NCI-H82 (cell line): ENCODE measurements around the gene THRAP3.
"Not testable (repeated sequence)": the region's sequence is repeated elsewhere in the genome, so short reads cannot be mapped to it uniquely, and the experiment has no call there.

Experiments used
- DNase-seq: peaks from one replicate; lab custom pipeline; 2025; lab: John Stamatoyannopoulos, UW

The THRAP3 gene, protein sequence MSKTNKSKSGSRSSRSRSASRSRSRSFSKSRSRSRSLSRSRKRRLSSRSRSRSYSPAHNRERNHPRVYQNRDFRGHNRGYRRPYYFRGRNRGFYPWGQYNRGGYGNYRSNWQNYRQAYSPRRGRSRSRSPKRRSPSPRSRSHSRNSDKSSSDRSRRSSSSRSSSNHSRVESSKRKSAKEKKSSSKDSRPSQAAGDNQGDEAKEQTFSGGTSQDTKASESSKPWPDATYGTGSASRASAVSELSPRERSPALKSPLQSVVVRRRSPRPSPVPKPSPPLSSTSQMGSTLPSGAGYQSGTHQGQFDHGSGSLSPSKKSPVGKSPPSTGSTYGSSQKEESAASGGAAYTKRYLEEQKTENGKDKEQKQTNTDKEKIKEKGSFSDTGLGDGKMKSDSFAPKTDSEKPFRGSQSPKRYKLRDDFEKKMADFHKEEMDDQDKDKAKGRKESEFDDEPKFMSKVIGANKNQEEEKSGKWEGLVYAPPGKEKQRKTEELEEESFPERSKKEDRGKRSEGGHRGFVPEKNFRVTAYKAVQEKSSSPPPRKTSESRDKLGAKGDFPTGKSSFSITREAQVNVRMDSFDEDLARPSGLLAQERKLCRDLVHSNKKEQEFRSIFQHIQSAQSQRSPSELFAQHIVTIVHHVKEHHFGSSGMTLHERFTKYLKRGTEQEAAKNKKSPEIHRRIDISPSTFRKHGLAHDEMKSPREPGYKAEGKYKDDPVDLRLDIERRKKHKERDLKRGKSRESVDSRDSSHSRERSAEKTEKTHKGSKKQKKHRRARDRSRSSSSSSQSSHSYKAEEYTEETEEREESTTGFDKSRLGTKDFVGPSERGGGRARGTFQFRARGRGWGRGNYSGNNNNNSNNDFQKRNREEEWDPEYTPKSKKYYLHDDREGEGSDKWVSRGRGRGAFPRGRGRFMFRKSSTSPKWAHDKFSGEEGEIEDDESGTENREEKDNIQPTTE

GRCh38 chr1:36223996-36224536, at the start of gene THRAP3:
Gene THRAP3 (plus strand): TSS chr1:36224443. CDS start chr1:36282564, 58,121 bp downstream.
- DNase-seq: peak; percentile 100

DNA sequence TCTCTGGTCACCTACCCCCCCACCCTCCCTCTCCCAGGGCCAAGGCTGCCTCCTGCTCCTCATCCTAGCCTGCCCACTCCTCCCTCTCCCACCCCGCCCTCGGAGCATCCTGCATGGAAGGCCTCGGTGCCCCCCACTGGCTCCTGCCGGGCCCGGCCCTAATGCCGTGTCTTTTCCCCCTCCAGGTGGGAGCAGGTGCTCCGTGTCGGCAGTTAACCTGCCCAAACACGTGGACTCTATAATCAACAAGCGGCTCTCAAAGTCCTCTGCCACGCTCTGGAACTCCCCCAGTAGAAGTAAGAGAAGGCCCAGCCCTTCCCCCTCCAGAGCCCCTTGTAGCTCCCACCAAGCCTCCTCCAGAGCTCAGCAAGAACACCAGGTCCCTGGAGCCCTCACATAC, 49.5 kb upstream of the THRAP3 start:
- no peak for DNase-seq

DNA sequence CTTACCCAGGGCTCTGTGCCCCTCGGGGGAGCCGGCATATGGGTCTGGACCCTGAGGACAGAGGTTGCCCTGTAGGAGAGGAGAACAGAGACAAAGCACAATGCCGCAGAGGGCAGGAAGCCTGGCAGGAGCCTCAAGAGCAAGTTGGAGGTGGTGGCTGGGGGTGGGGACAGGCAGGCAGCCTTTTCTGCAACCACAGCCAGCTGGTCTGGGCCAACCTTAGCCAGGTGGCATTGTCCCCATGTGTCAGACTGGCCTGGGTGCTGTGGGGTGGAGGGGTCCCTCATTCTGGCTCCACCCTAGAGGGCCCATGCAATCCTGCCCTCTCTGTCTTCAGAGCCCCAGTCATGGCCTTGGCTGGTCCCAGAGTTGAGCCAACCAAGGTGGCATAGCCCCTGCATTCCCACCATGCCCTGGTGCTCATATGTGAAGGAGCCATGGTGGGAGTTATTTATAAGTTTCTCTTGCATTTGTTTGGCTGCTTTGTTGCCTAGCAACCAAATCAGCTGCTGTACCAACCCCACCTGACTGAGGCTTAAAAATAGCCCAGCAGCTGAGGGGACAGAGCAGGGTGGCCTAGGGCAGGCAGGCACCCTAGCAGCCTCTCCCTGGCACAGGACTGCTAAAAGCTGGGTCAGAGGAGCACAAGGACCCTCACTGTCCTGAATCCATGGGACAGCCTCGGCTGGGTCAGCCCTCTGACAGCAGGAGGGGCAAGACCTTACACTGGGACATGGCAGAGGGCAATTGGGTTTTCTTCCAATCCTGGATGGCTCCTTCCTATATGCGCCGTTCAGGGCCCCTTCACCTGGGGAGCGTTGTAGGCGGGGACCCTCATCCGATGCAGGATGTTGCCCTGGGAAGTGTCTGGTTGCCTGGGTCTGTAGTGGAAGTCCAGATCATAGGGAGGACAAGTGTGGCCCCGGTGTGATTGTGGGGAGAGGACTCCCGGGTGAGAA, 48.8 kb upstream of the THRAP3 start:
- peak; percentile 42 for DNase-seq

DNA sequence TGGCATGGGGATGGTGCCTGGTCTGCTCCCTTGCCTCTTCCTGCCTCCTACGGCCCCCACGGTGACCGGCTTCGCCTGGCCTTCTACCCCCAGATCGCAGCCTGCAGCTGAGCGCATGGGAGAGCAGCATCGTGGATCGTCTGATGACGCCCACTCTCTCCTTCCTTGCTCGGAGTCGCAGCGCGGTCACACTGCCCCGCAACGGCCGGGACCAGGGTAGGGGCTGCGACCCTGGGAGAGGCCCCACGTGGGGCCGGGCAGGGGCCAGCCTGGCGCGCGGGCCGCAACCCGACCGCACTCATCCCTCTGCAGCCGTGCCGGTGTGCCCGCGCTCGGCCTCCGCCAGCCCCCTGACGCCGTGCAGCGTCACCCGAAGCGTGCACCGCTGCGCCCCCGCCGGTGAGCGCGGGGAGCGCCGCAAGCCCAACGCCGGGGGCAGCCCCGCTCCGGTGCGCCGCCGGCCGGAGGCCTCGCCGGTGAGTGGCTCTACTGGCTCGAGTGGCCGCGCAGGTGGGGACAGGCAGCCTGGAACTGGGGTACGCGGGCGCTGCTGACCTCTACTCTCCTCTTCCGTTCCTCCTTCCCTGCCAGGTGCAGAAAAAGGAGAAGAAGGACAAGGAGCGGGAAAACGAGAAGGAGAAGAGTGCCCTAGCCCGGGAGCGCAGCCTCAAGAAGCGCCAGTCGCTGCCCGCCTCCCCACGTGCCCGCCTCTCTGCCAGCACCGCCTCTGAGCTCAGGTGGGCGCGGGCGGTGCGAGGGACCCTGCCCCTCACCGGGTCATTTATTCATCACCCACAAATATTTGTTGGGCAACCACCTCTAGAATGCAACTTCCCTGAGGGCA, 47.9 kb upstream of the THRAP3 start:
- no peak for DNase-seq

GRCh38 chr1:36177589-36178431, 46.4 kb upstream of the THRAP3 start:
- DNase-seq: no peak

- DNase-seq: peak; percentile 21
These were observed 45.6 kb upstream of the THRAP3 start for GRCh38 chr1:36178471-36179219.

GRCh38 chr1:36179220-36179600, 45.0 kb upstream of the THRAP3 start:
- no peak for DNase-seq

DNA sequence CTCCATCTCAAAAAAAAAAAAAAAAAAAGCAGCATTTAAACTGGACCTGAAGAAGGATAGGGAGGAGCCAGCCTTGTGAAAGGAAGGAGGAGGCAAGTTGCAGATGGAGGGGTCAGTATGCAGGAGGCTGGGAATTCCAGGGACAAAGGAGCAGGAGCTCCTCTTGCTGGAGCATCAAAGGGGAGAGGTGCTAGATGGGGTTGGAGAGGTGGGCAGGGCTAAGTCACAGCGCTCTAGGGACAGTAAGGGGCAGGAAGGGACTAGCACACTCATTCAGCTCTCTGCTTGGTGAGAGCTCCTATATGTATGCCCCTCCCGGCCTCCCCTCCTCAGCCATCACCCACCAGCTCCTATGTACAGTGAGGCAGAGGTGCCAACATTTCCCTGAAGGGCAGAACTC, 41.5 kb upstream of the THRAP3 start:
- DNase-seq: no peak

DNA sequence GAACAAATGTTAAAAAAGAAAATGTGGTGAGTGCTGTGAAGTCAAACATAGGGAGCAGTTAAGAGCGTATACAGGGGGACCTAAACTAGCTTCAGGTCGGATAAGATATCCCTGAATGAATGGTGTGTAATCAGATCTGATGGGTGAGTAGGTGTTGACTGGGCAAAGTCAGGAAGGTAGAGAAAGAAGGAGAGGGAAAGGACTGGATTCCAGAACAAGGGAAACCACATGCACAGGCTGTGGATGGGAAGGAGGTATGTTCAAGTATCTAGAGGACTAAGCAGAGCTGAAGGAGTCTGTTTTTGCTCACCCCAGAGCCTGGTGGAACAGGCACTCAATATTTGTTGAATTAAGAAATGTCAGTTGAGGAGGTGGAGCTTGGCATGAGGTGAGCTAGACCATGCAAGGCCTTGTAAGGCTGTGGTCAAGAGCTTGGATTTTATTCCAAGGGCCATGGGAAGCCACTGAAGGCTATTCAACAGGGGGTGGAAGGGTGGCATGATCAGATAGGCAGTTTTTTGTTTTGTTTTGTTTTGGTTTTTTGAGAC, 40.9 kb upstream of the THRAP3 start:
- no peak for DNase-seq

- DNase-seq: peak; percentile 93
These were observed 36.2 kb upstream of the THRAP3 start for GRCh38 chr1:36187800-36188593.

GRCh38 chr1:36196805-36197204, 27.4 kb upstream of the THRAP3 start:
- DNase-seq: not testable (repeated sequence)

DNA sequence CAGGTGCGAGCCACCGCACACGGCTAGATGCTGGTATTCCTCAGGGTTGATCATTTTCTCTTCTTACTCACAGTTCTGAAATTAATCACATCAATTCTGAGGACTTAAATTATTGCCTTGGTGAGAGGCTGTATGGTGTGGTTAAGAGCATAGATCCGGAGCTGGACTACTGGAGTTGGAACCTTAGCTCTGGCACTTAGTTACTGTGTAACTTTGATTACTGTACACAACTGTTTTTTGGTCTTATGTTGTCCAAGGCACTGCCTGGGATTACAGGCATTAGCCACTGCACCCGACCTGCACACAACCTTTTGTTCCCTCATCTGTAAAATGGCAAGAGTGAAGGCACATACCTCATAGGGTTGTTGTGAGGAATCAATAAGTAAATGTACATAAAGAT, 25.6 kb upstream of the THRAP3 start:
- DNase-seq: no peak

- no peak for DNase-seq
These were observed 24.1 kb upstream of the THRAP3 start for GRCh38 chr1:36199934-36200741.

DNA sequence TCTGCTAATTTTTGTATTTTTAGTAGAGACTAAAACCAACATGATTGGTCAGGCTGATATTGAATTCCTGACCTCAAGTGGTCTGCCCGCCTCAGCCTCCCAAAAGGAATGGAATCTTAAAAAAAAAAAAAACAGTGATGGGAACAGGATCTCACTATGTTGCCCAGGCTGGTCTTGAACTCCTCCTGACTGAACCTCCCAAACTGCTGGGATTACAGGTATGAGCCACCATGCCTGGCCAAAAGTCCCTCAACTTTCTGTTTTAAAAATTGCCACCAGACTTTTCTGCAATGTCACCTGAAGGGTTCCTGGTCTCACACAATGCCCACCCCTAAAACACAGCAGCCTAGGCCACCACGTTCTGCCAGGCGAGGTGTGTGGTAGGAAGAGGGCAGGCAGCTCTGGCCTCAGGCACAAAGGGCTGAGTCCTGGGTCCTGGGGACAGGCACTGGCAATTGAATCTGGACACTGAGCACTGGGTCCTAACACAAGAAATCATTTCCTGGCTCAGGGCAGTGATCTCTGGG, 21.2 kb upstream of the THRAP3 start:
- DNase-seq: no peak

GRCh38 chr1:36203554-36204346, 20.5 kb upstream of the THRAP3 start:
- peak; percentile 69 for DNase-seq
